Type B pancreatic cell (in vitro differentiated cells): ENCODE data around the gene ZNF17. TPM values are rescaled to one million over a fixed set of nuclear protein-coding genes. Genes with fewer than 3 reads are reported as not detected.
"Not testable (repeated sequence)": the region's sequence is repeated elsewhere in the genome, so short reads cannot be mapped to it uniquely, and the experiment has no call there.

Experiments used
- DNase-seq: peaks from one replicate; pipeline ENCODE4 v3.0.0; 2021; ENCODE audit warnings: mixed read lengths; ENCODE audit not compliant: unreplicated experiment; ENCODE audit errors: extremely low spot score
- H3K27ac Mint-ChIP-seq: 2 replicates; pipeline ENCODE4 v1.8.0; 2021; ENCODE audit warnings: mild to moderate bottlenecking, mixed read lengths
- H3K27me3 Mint-ChIP-seq: 2 replicates; pipeline ENCODE4 v1.8.0; 2021; ENCODE audit warnings: mixed read lengths
- H3K36me3 Mint-ChIP-seq: 2 replicates; pipeline ENCODE4 v1.8.0; 2021; ENCODE audit warnings: mixed read lengths
- H3K4me1 Mint-ChIP-seq: one replicate; pipeline ENCODE4 v1.8.0; 2021; ENCODE audit warnings: mixed read lengths; ENCODE audit not compliant: unreplicated experiment
- H3K4me3 Mint-ChIP-seq: 2 replicates; pipeline ENCODE4 v1.8.0; 2021; ENCODE audit warnings: mild to moderate bottlenecking, mixed read lengths
- H3K9me3 Mint-ChIP-seq: 2 replicates; pipeline ENCODE4 v1.8.0; 2021; ENCODE audit warnings: mixed read lengths
- CTCF ChIP-seq: fragments of 200-600 bp; sonication (generic); conservative IDR thresholded peaks from 2 replicates; pipeline ENCODE4 v1.5.0; 2021; ENCODE audit warnings: antibody characterized with exemption, mild to moderate bottlenecking
- total RNA-seq: library from RNA; stranded (reverse); gene quantifications from 2 replicates; pipeline ENCODE4 v1.2.1, GENCODE V29; 2021; ENCODE audit warnings: low replicate concordance

ZNF17 gene
- total RNA-seq, 1 donor from 2014 or later = 13.9 TPM

GRCh38 chr19:57374179-57374578 is 36.8 kb upstream of the ZNF17 start:
- H3K4me3 Mint-ChIP-seq = no peak overlapping the region
- H3K27ac Mint-ChIP-seq = no peak overlapping the region
- no peak for TF ChIP-seq CTCF
- H3K9me3 Mint-ChIP-seq = peaks cover 10% of the 10 kb centered on the region
- H3K4me1 Mint-ChIP-seq = no peaks in the 10 kb centered on the region
- no peaks in the 10 kb centered on the region for H3K27me3 Mint-ChIP-seq
- H3K36me3 Mint-ChIP-seq = peaks cover 77% of the 10 kb centered on the region
- DNase-seq = no peak

- not testable (repeated sequence) for H3K4me3 Mint-ChIP-seq, H3K4me1 Mint-ChIP-seq, H3K27me3 Mint-ChIP-seq, DNase-seq, H3K9me3 Mint-ChIP-seq, H3K27ac Mint-ChIP-seq
- peaks cover 78% of the 10 kb centered on the region for H3K36me3 Mint-ChIP-seq
Observed at GRCh38 chr19:57374647-57375046, 36.3 kb upstream of the ZNF17 start.

- peaks cover 10% of the 10 kb centered on the region for H3K9me3 Mint-ChIP-seq
- no peaks in the 10 kb centered on the region for H3K4me1 Mint-ChIP-seq
- DNase-seq = no peak
- TF ChIP-seq CTCF = no peak
- H3K27ac Mint-ChIP-seq = no peak overlapping the region
- H3K36me3 Mint-ChIP-seq = peaks cover 71% of the 10 kb centered on the region
- H3K4me3 Mint-ChIP-seq = no peak overlapping the region
- no peaks in the 10 kb centered on the region for H3K27me3 Mint-ChIP-seq
Observed at GRCh38 chr19:57376151-57376550, 34.8 kb upstream of the ZNF17 start.

GRCh38 chr19:57377498-57378146 is 33.3 kb upstream of the ZNF17 start:
- DNase-seq = no peak
- Mint-ChIP-seq H3K9me3 (peaks cover 10% of the 10 kb centered on the region), H3K27me3 (no peaks in the 10 kb centered on the region), H3K4me3 (no peak overlapping the region), H3K4me1 (no peaks in the 10 kb centered on the region), H3K27ac (no peak overlapping the region), H3K36me3 (peaks cover 58% of the 10 kb centered on the region)
- TF ChIP-seq CTCF = no peak

- H3K27me3 Mint-ChIP-seq = no peaks in the 10 kb centered on the region
- no peak overlapping the region for H3K4me3 Mint-ChIP-seq
- peaks cover 32% of the 10 kb centered on the region for H3K36me3 Mint-ChIP-seq
- no peaks in the 10 kb centered on the region for H3K4me1 Mint-ChIP-seq
- DNase-seq = no peak
- H3K27ac Mint-ChIP-seq = no peak overlapping the region
- no peak for TF ChIP-seq CTCF
- peaks cover 4% of the 10 kb centered on the region for H3K9me3 Mint-ChIP-seq
Observed at GRCh38 chr19:57380923-57381322, 30.0 kb upstream of the ZNF17 start.

GRCh38 chr19:57382806-57383488 is 28.0 kb upstream of the ZNF17 start:
- Mint-ChIP-seq H3K36me3 (peaks cover 16% of the 10 kb centered on the region), H3K9me3 (peaks cover 3% of the 10 kb centered on the region), H3K4me3 (no peak overlapping the region), H3K4me1 (no peaks in the 10 kb centered on the region), H3K27me3 (no peaks in the 10 kb centered on the region), H3K27ac (no peak overlapping the region)
- TF ChIP-seq CTCF = no peak
- DNase-seq = no peak
